Adrenal gland (tissue), 12 donors: ENCODE data around the gene LDLR. TPM values are rescaled to one million over a fixed set of nuclear protein-coding genes. Genes with fewer than 3 reads are reported as not detected.

Source experiments
- DNase-seq, 7 donors: peaks; one replicate each; pipeline ENCODE4 v3.0.0-alpha.2; 2019 to 2020
- H3K27ac ChIP-seq, 5 donors: fragments of 200-600 bp; sonication (generic) in 4 of 5; 1 replicate in 3 of 5; 2 replicates in 2 of 5; pipeline versions ENCODE4 v1.5.1 to v1.8.0; 2016 to 2020; ENCODE audit warnings: mild to moderate bottlenecking in 1 of 5
- H3K27me3 ChIP-seq: fragments of 200-600 bp; 2 replicates; pipeline ENCODE4 v1.8.0; 2021
- H3K36me3 ChIP-seq, 2 donors: fragments of 200-600 bp; replicated peaks in 1 of 2; 1 replicate in 1 of 2; 2 replicates in 1 of 2; pipeline versions ENCODE4 v1.5.1 to v1.8.0; 2018 to 2022
- H3K4me1 ChIP-seq, 2 donors: fragments of 200-600 bp; replicated peaks in 1 of 2; 1 replicate in 1 of 2; 2 replicates in 1 of 2; pipeline versions ENCODE4 v1.5.1 to v1.8.0; 2018 to 2021
- H3K4me3 ChIP-seq, 4 donors: fragments of 200-600 bp; sonication (generic) in 3 of 4; one replicate each; pipeline ENCODE4 v1.5.1; 2016 to 2018
- H3K9me3 ChIP-seq, 3 donors: fragments of 200-600 bp; sonication (generic) in 1 of 3; replicated peaks in 1 of 3; 1 replicate in 2 of 3; 2 replicates in 1 of 3; pipeline versions ENCODE4 v1.5.1 to v1.8.0; 2016 to 2021
- CTCF ChIP-seq, 6 experiments: fragments of 450-650 bp in 4 of 6; fragments of 200-600 bp in 2 of 6; sonication (generic) in 1 of 6; IDR thresholded peaks; 1 replicate in 5 of 6; 2 replicates in 1 of 6; pipeline versions ENCODE4 v1.5.1 to v1.8.0; 2016 to 2021; ENCODE audit warnings: antibody characterized with exemption in 6 of 6, mild to moderate bottlenecking in 2 of 6, moderate library complexity in 1 of 6
- POLR2A ChIP-seq, 2 donors: fragments of 450-650 bp; IDR thresholded peaks; one replicate each; pipeline ENCODE4 v1.6.1; 2017; ENCODE audit warnings: antibody characterized with exemption in 2 of 2, mild to moderate bottlenecking in 2 of 2, moderate library complexity in 1 of 2
- WGBS, 4 donors: extraction: QIAGEN DNeasy Blood & Tissue Kit in 2 of 4; methylation state at CpG; one replicate each; pipeline versions ENCODE4 v1.1.5 to v1.1.7; 2013 to 2017; 5-methylcytosine and 5-hydroxymethylcytosine counted together
- intact Hi-C, 2 donors: fragments of 100-400 bp; cut with DNase I; formaldehyde crosslinking; loops; one replicate each; pipeline versions ENCODE4 v1.14.1 to v1.15.0; 2022 to 2023
- polyA plus RNA-seq, 3 donors: library from polyadenylated mRNA; stranded (reverse); fragments of 200-250 nt in 2 of 3; fragments of 350-450 nt in 1 of 3; fragmentation: Illumina TruSeq in 1 of 3; extraction: RNeasy Lipid Tissue Mini Kit (QIAGEN cat#74804) in 1 of 3; gene quantifications; one replicate each; pipeline ENCODE4 v1.2.3, GENCODE V29; 2013 to 2014
- total RNA-seq, 9 donors: library from RNA; depleted of rRNA in 4 of 9; stranded (reverse); fragments of >200 nt in 4 of 9; fragments of 120-200 nt in 1 of 9; fragmentation: NEBNext Ultra II Directional in 1 of 9; extraction: Animal tissue kit (Norgen Biotek cat#: 25700) in 1 of 9; gene quantifications; one replicate each; pipeline versions ENCODE4 v1.1.0 to v1.2.4, GENCODE V29; 2013 to 2023
- donor health status: healthy with polysubstance abuse.
- donor health status: Bipolar disorder and iron deficiency.
- donor health status: DM: yes; HTN: yes; CAD: no.
- donor health status: DM: no; HTN: no; CAD: no.
- donor health status: DM: no; HTN: no; CAD: no.
- donor health status: DM: yes; HTN: yes; CAD: no.

Gene LDLR
- total and polyA plus RNA-seq, 12 donors: 35.4 to 2,114 (median 161) TPM

GRCh38 chr19:11141937-11142527, 52.8 kb downstream of the LDLR start:
- 71 to 78% methylated on average over 9 of the region's 9 CpGs; no CpG with 5 or more reads in 2 of the 4 donors for WGBS, 4 donors
- Histone ChIP-seq H3K4me3 (no peak overlapping the region), H3K9me3 (no peaks in the 10 kb centered on the region), H3K27ac (peak overlapping the region in 4 of 5 donors; percentile 96 to 99 (median 97)), H3K36me3 (no peaks in the 10 kb centered on the region), H3K4me1 (peaks cover 48 to 50% of the 10 kb centered on the region in 2 donors), H3K27me3 (no peaks in the 10 kb centered on the region)
- no peak for DNase-seq
- intact Hi-C loops: no loop called here
- TF ChIP-seq CTCF (IDR thresholded peaks at IDR 0.05) (no peak), POLR2A (IDR thresholded peaks at IDR 0.05) (no peak)

- H3K4me1 ChIP-seq: peaks cover 44 to 46% of the 10 kb centered on the region in 2 donors
- peak overlapping the region in 1 of 4 donors; percentile 42 for H3K4me3 ChIP-seq
- no peak for TF ChIP-seq CTCF (IDR thresholded peaks at IDR 0.05)
- peak in 1 of 2 donors; percentile 33 for TF ChIP-seq POLR2A (IDR thresholded peaks at IDR 0.05)
- WGBS, 4 donors: 0 to 7% (median 1%) methylated on average over 4 to 22 of the region's 22 CpGs
- H3K9me3 ChIP-seq: no peaks in the 10 kb centered on the region
- no peaks in the 10 kb centered on the region for H3K27me3 ChIP-seq
- intact Hi-C loops: no loop called here
- no peaks in the 10 kb centered on the region for H3K36me3 ChIP-seq
- peak overlapping the region; percentile 72 to 99 (median 97) for H3K27ac ChIP-seq
- peak; percentile 93 to 97 (median 96) for DNase-seq
Observed at GRCh38 chr19:11142528-11143171, 53.4 kb downstream of the LDLR start.

- Histone ChIP-seq H3K27me3 (no peaks in the 10 kb centered on the region), H3K4me3 (no peak overlapping the region), H3K27ac (peak overlapping the region in 2 of 5 donors; percentile 56 to 71), H3K9me3 (no peaks in the 10 kb centered on the region), H3K4me1 (peaks cover 21 to 30% of the 10 kb centered on the region in 2 donors), H3K36me3 (no peaks in the 10 kb centered on the region)
- intact Hi-C loops: no loop called here
- no peak for TF ChIP-seq CTCF (IDR thresholded peaks at IDR 0.05)
- no peak for TF ChIP-seq POLR2A (IDR thresholded peaks at IDR 0.05)
- WGBS, 4 donors: 95 to 98% (median 97%) methylated on average over 3 of the region's 3 CpGs
- DNase-seq: no peak
Observed at GRCh38 chr19:11145536-11145924, 56.3 kb downstream of the LDLR start.

- Histone ChIP-seq H3K9me3 (no peaks in the 10 kb centered on the region), H3K4me1 (peaks cover 19 to 22% of the 10 kb centered on the region in 2 donors), H3K36me3 (no peaks in the 10 kb centered on the region), H3K27me3 (no peaks in the 10 kb centered on the region), H3K4me3 (no peak overlapping the region), H3K27ac (peak overlapping the region in 2 of 5 donors; percentile 52 to 78)
- intact Hi-C loops: no loop called here
- peak in 2 of 7 donors; percentile 61 to 81 for DNase-seq
- WGBS, 4 donors: 85 to 92% (median 90%) methylated on average over 14 of the region's 14 CpGs
- TF ChIP-seq POLR2A (IDR thresholded peaks at IDR 0.05) (peak in 1 of 2 donors; percentile 83), CTCF (IDR thresholded peaks at IDR 0.05) (no peak)
Observed at GRCh38 chr19:11148001-11148400, 58.7 kb downstream of the LDLR start.
